ENCODE measurements around the gene CYTH3. TPM values are rescaled to one million over a fixed set of nuclear protein-coding genes. Genes with fewer than 3 reads are reported as not detected.

CYTH3 gene
- total and polyA plus RNA-seq, 2 experiments from 2014 or later, result 34.2 to 47.1 TPM

DNA sequence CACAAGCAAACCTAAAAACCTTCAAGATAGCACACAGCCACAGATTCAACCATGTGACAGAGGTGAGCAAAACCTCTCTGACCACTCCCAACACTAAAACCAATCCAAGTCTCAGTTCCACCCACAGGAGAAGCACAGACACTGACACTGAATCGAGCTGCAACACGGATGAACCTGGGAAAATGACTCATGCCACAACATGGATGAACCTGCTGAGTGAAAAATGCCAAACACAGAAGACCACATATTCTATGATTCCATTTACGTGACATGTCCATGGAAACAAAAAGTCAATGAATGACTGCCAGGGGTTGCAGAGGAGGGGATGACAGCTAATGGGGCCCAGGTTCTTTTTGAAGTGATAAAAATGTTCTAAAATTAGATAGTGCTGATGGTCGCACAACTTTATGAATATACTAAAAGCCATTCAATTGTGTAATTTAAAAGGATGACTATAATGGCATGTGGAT lies 22.0 kb downstream of the CYTH3 start:
- Histone ChIP-seq H3K4me1 (ENCODE audit: insufficient read depth) (peaks cover 87% of the 10 kb centered on the region), H3K27ac (peak overlapping the region; percentile 96), H3F3A (ENCODE audit: insufficient read depth) (peaks cover 77% of the 10 kb centered on the region), H3K4me2 (ENCODE audit: unreplicated experiment) (no peak overlapping the region), H3K79me2 (ENCODE audit: insufficient read depth) (peaks cover 92% of the 10 kb centered on the region), H3K27me3 (replicated peaks; ENCODE audit: insufficient read depth) (no peaks in the 10 kb centered on the region), H2AFZ (no peak overlapping the region), H3K4me3 (no peak overlapping the region), H4K20me1 (ENCODE audit: insufficient read depth) (no peaks in the 10 kb centered on the region), H3K9ac (no peak overlapping the region), H3K9me2 (ENCODE audit: insufficient read depth) (no peaks in the 10 kb centered on the region), H3K9me3 (ENCODE audit: low read depth) (no peaks in the 10 kb centered on the region), H3K36me3 (ENCODE audit: low read depth) (no peaks in the 10 kb centered on the region)
- in situ Hi-C loops (cut with MboI), result no loop called here
- TF ChIP-seq EZH2phosphoT487 (IDR thresholded peaks at IDR 0.05; ENCODE audit: insufficient read depth, low read depth), result no peak
- DNase-seq, result peak; percentile 28
- 92 to 93% methylated on average over 4 of the region's 4 CpGs for WGBS, 2 experiments (ENCODE audit: low coverage in 1 of 2, low lambda C conversion rate in 2 of 2, missing lambda C conversion rate in 2 of 2)

DNA sequence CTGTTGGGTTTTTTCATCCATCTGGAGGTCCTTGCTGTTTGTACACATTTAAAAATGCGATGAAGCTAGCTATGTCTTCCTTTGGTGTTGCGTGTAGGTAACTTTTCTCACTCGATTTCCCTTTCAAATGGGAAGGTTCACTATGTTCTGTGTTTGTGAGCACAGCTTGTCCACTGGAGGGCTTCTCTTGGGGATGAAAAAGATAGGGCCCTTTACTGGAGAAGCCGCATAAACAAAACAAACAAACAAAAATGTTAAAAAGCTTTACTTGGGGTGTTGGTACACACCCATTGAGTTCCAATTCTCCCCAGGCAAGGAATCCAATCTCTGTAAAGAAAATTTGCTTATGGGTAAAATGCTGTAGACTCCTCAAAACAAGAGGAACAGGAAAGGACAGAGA lies 23.4 kb downstream of the CYTH3 start:
- in situ Hi-C loops (cut with MboI), result no loop called here
- H3K4me1 ChIP-seq (ENCODE audit: insufficient read depth), result peaks cover 73% of the 10 kb centered on the region
- H3K36me3 ChIP-seq (ENCODE audit: low read depth), result no peaks in the 10 kb centered on the region
- 98 to 100% methylated on average over 4 of the region's 4 CpGs for WGBS, 2 experiments (ENCODE audit: low coverage in 1 of 2, low lambda C conversion rate in 2 of 2, missing lambda C conversion rate in 2 of 2)
- H3K9me3 ChIP-seq (ENCODE audit: low read depth), result no peaks in the 10 kb centered on the region
- no peaks in the 10 kb centered on the region for H4K20me1 ChIP-seq (ENCODE audit: insufficient read depth)
- DNase-seq, result no peak
- H3K4me3 ChIP-seq, result no peak overlapping the region
- H3K27ac ChIP-seq, result peak overlapping the region; percentile 64
- H3F3A ChIP-seq (ENCODE audit: insufficient read depth), result peaks cover 64% of the 10 kb centered on the region
- no peaks in the 10 kb centered on the region for H3K9me2 ChIP-seq (ENCODE audit: insufficient read depth)
- no peak overlapping the region for H3K9ac ChIP-seq
- H2AFZ ChIP-seq, result no peak overlapping the region
- no peaks in the 10 kb centered on the region for H3K27me3 ChIP-seq (replicated peaks; ENCODE audit: insufficient read depth)
- peak overlapping the region; percentile 66 for H3K4me2 ChIP-seq (ENCODE audit: unreplicated experiment)
- peaks cover 92% of the 10 kb centered on the region for H3K79me2 ChIP-seq (ENCODE audit: insufficient read depth)
- no peak for TF ChIP-seq EZH2phosphoT487 (IDR thresholded peaks at IDR 0.05; ENCODE audit: insufficient read depth, low read depth)
- no peak for TF ChIP-seq EZH2 (IDR thresholded peaks at IDR 0.05; ENCODE audit: insufficient read depth, poor library complexity, severe bottlenecking)

GRCh38 chr7:6248581-6248980 lies 23.8 kb downstream of the CYTH3 start:
- peak overlapping the region; percentile 66 for H3K4me2 ChIP-seq (ENCODE audit: unreplicated experiment)
- 51 to 60% methylated on average over 6 of the region's 6 CpGs for WGBS, 2 experiments (ENCODE audit: low coverage in 1 of 2, low lambda C conversion rate in 2 of 2, missing lambda C conversion rate in 2 of 2)
- DNase-seq, result peak; percentile 89
- H3K9me3 ChIP-seq (ENCODE audit: low read depth), result no peaks in the 10 kb centered on the region
- H3K27ac ChIP-seq, result peak overlapping the region; percentile 64
- peaks cover 69% of the 10 kb centered on the region for H3K4me1 ChIP-seq (ENCODE audit: insufficient read depth)
- in situ Hi-C loops (cut with MboI), result no loop called here
- H3F3A ChIP-seq (ENCODE audit: insufficient read depth), result peaks cover 67% of the 10 kb centered on the region
- H3K4me3 ChIP-seq, result no peak overlapping the region
- TF ChIP-seq EZH2phosphoT487 (IDR thresholded peaks at IDR 0.05; ENCODE audit: insufficient read depth, low read depth) (no peak), EZH2 (IDR thresholded peaks at IDR 0.05; ENCODE audit: insufficient read depth, poor library complexity, severe bottlenecking) (no peak)
- no peaks in the 10 kb centered on the region for H3K9me2 ChIP-seq (ENCODE audit: insufficient read depth)
- H2AFZ ChIP-seq, result no peak overlapping the region
- peaks cover 92% of the 10 kb centered on the region for H3K79me2 ChIP-seq (ENCODE audit: insufficient read depth)
- H3K36me3 ChIP-seq (ENCODE audit: low read depth), result no peaks in the 10 kb centered on the region
- no peaks in the 10 kb centered on the region for H3K27me3 ChIP-seq (replicated peaks; ENCODE audit: insufficient read depth)
- H4K20me1 ChIP-seq (ENCODE audit: insufficient read depth), result no peaks in the 10 kb centered on the region
- no peak overlapping the region for H3K9ac ChIP-seq

- TF ChIP-seq EZH2phosphoT487 (IDR thresholded peaks at IDR 0.05; ENCODE audit: insufficient read depth, low read depth) (no peak), EZH2 (IDR thresholded peaks at IDR 0.05; ENCODE audit: insufficient read depth, poor library complexity, severe bottlenecking) (no peak)
- Histone ChIP-seq H3K4me3 (no peak overlapping the region), H3K79me2 (ENCODE audit: insufficient read depth) (peaks cover 100% of the 10 kb centered on the region), H3K27me3 (replicated peaks; ENCODE audit: insufficient read depth) (no peaks in the 10 kb centered on the region), H3K9me2 (ENCODE audit: insufficient read depth) (no peaks in the 10 kb centered on the region), H3K27ac (no peak overlapping the region), H3K9me3 (ENCODE audit: low read depth) (no peaks in the 10 kb centered on the region), H3K4me2 (ENCODE audit: unreplicated experiment) (peak overlapping the region; percentile 2), H2AFZ (no peak overlapping the region), H3F3A (ENCODE audit: insufficient read depth) (peaks cover 48% of the 10 kb centered on the region), H3K4me1 (ENCODE audit: insufficient read depth) (peaks cover 53% of the 10 kb centered on the region), H4K20me1 (ENCODE audit: insufficient read depth) (no peaks in the 10 kb centered on the region), H3K9ac (no peak overlapping the region), H3K36me3 (ENCODE audit: low read depth) (no peaks in the 10 kb centered on the region)
- in situ Hi-C loops (cut with MboI), result no loop called here
- 97 to 98% methylated on average over 8 of the region's 8 CpGs for WGBS, 2 experiments (ENCODE audit: low coverage in 1 of 2, low lambda C conversion rate in 2 of 2, missing lambda C conversion rate in 2 of 2)
- DNase-seq, result peak; percentile 46
Observed at GRCh38 chr7:6246251-6246917, 26.0 kb downstream of the CYTH3 start.

All from GM23248 (cell line).